ENCODE measurements around the gene PHYH.

Gene PHYH

DNA sequence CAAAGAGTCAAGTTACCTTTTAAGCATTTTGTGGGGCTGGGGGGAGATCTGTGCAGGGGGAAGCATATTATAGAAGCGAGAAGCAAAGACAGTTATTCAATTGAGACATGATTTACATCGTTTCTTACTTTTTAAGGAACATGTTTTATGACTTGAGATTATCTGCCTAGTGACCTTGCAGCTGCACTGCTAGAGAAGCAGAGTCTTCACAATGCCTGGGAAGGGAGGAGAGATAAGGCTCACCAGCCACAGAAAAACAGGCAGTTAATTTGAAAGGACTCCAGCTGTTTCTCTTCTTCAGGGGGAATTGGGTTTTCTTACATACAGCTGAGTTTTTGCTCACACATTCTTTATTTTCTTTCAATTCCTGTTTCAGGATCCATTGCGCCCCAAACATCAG, 31.0 kb downstream of the PHYH start:
- H3K4me1 ChIP-seq (ENCODE audit: insufficient read depth, insufficient read length): peaks cover 11% of the 10 kb centered on the region
- DNase-seq (ENCODE audit: low read depth, low spot score): no peak
- no peak overlapping the region for H3K4me3 ChIP-seq (ENCODE audit: insufficient read length, low read depth)
- no peak overlapping the region for H3K9ac ChIP-seq (ENCODE audit: insufficient read length, low read depth)
- no peaks in the 10 kb centered on the region for H3K9me3 ChIP-seq (ENCODE audit: insufficient read depth, low read length)
- H3K36me3 ChIP-seq (ENCODE audit: insufficient read depth, insufficient read length, low read length): no peaks in the 10 kb centered on the region
- TF ChIP-seq ZNF274 (IDR thresholded peaks at IDR 0.05; ENCODE audit: low read depth, low read length) (no peak), YY1 (IDR thresholded peaks at IDR 0.05; ENCODE audit: insufficient read depth, insufficient read length) (no peak), SUZ12 (IDR thresholded peaks at IDR 0.05; ENCODE audit: extremely low read depth, insufficient read depth, insufficient read length) (no peak)
- H3K27me3 ChIP-seq (ENCODE audit: insufficient read depth, insufficient read length): no peaks in the 10 kb centered on the region

DNA sequence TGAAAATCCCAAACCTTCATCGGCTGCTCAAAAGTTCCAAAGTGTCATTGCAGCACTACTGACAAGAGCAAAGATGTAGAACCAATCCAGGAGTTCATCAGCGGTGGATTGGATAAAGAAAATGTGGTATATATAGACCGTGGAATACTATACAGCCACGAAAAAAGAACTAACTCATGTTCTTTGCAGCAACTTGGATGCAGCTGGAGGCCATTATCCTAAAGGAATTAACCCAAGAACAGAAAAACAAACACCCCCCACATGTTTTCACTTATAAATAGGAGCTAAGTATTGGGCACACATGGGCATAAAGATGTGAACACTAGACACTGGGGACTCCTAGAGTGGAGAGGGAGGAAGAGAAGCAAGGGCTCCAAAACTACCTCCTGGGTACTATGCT, 31.6 kb downstream of the PHYH start:
- TF ChIP-seq SUZ12 (IDR thresholded peaks at IDR 0.05; ENCODE audit: extremely low read depth, insufficient read depth, insufficient read length): no peak
- no peak for TF ChIP-seq YY1 (IDR thresholded peaks at IDR 0.05; ENCODE audit: insufficient read depth, insufficient read length)
- TF ChIP-seq ZNF274 (IDR thresholded peaks at IDR 0.05; ENCODE audit: low read depth, low read length): no peak
- Histone ChIP-seq H3K9ac (ENCODE audit: insufficient read length, low read depth) (no peak overlapping the region), H3K4me3 (ENCODE audit: insufficient read length, low read depth) (no peak overlapping the region), H3K9me3 (ENCODE audit: insufficient read depth, low read length) (no peaks in the 10 kb centered on the region), H3K36me3 (ENCODE audit: insufficient read depth, insufficient read length, low read length) (no peaks in the 10 kb centered on the region), H3K4me1 (ENCODE audit: insufficient read depth, insufficient read length) (peaks cover 11% of the 10 kb centered on the region), H3K27me3 (ENCODE audit: insufficient read depth, insufficient read length) (no peaks in the 10 kb centered on the region)
- no peak for DNase-seq (ENCODE audit: low read depth, low spot score)

DNA sequence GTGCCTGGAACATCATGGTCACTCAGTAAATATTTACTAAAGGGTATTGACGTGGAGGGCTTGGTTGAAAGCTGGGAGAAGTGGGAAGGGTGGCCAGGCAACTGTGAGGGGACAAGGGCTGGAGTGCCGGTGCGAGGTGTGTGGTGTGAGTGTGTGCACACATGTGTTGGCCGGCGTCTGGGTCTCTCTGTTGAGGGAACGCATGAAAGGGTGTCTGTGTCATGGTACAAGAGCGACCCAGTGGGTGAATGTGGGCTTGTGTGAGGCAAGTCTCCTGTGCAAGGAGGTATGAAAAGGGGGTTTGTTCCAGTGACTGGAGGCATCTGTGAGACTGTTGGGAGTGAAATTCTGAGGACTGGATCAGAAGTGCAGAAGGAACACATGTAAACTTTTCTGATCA, 36.3 kb downstream of the PHYH start:
- H3K9ac ChIP-seq (ENCODE audit: insufficient read length, low read depth): no peak overlapping the region

DNA sequence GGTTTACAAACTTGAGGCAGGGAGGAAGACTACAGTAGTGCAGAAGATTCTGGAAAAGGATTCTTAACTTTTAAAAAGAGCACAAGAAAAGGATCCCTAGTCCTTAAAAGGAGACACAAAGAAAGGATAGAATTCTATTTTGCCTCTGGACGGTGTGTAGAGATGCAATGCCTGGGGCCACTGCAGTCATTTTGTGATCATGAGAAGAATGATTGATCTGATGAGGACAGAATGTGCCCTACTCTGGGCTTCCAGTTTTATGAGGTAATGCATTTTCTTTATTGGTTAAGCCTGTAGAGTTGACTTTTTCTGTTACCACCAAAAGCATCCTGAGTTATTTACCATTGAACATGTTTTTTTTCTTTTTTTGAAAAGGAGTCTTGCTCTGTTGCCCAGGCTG, 37.4 kb downstream of the PHYH start:
- no peak overlapping the region for H3K4me3 ChIP-seq (ENCODE audit: insufficient read length, low read depth)
- no peak for TF ChIP-seq SUZ12 (IDR thresholded peaks at IDR 0.05; ENCODE audit: extremely low read depth, insufficient read depth, insufficient read length)
- no peak for TF ChIP-seq YY1 (IDR thresholded peaks at IDR 0.05; ENCODE audit: insufficient read depth, insufficient read length)
- no peak for TF ChIP-seq ZNF274 (IDR thresholded peaks at IDR 0.05; ENCODE audit: low read depth, low read length)
- H3K9me3 ChIP-seq (ENCODE audit: insufficient read depth, low read length): peaks cover 3% of the 10 kb centered on the region; the same call in 1 of the 2 replicates
- no peaks in the 10 kb centered on the region for H3K4me1 ChIP-seq (ENCODE audit: insufficient read depth, insufficient read length)
- no peaks in the 10 kb centered on the region for H3K27me3 ChIP-seq (ENCODE audit: insufficient read depth, insufficient read length)
- H3K36me3 ChIP-seq (ENCODE audit: insufficient read depth, insufficient read length, low read length): no peaks in the 10 kb centered on the region
- DNase-seq (ENCODE audit: low read depth, low spot score): no peak
- H3K9ac ChIP-seq (ENCODE audit: insufficient read length, low read depth): no peak overlapping the region

More for the DNA sequence above, 36.3 kb downstream of the PHYH start:
- DNase-seq (ENCODE audit: low read depth, low spot score): no peak
- Histone ChIP-seq H3K9me3 (ENCODE audit: insufficient read depth, low read length) (peaks cover 3% of the 10 kb centered on the region; the same call in 1 of the 2 replicates), H3K36me3 (ENCODE audit: insufficient read depth, insufficient read length, low read length) (no peaks in the 10 kb centered on the region), H3K4me3 (ENCODE audit: insufficient read length, low read depth) (no peak overlapping the region), H3K4me1 (ENCODE audit: insufficient read depth, insufficient read length) (no peaks in the 10 kb centered on the region), H3K27me3 (ENCODE audit: insufficient read depth, insufficient read length) (no peaks in the 10 kb centered on the region)
- TF ChIP-seq SUZ12 (IDR thresholded peaks at IDR 0.05; ENCODE audit: extremely low read depth, insufficient read depth, insufficient read length) (no peak), YY1 (IDR thresholded peaks at IDR 0.05; ENCODE audit: insufficient read depth, insufficient read length) (no peak), ZNF274 (IDR thresholded peaks at IDR 0.05; ENCODE audit: low read depth, low read length) (no peak)

DNA sequence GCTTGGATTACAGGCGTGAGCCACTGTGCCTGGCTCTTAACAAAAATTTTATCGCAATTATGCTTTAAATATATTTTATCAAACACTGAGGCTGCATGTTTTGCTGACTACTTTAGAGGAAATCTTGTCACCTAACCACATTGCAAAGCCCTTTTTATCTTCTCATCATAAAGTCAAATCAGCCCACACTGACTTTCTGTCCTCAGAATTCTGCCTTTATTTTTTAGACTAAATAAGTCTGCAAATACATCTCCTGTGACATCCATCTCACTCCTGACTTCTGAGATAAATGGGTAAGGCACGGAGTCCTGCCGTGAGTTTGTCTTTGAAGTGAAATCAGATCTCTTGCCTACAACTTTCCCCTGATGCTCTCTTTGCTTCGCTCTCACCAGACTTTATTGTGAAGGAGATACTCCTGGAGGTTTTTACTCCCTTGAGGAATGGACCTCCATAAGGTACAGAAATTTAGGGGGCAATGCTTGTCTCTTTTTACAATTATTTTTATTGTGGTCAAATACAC, 42.2 kb downstream of the PHYH start:
- TF ChIP-seq ZNF274 (IDR thresholded peaks at IDR 0.05; ENCODE audit: low read depth, low read length) (no peak), YY1 (IDR thresholded peaks at IDR 0.05; ENCODE audit: insufficient read depth, insufficient read length) (no peak), SUZ12 (IDR thresholded peaks at IDR 0.05; ENCODE audit: extremely low read depth, insufficient read depth, insufficient read length) (no peak)
- Histone ChIP-seq H3K4me3 (ENCODE audit: insufficient read length, low read depth) (no peak overlapping the region), H3K9ac (ENCODE audit: insufficient read length, low read depth) (no peak overlapping the region), H3K9me3 (ENCODE audit: insufficient read depth, low read length) (peaks cover 3% of the 10 kb centered on the region; the same call in 1 of the 2 replicates), H3K36me3 (ENCODE audit: insufficient read depth, insufficient read length, low read length) (no peaks in the 10 kb centered on the region), H3K27me3 (ENCODE audit: insufficient read depth, insufficient read length) (no peaks in the 10 kb centered on the region), H3K4me1 (ENCODE audit: insufficient read depth, insufficient read length) (no peaks in the 10 kb centered on the region)
- DNase-seq (ENCODE audit: low read depth, low spot score): no peak

DNA sequence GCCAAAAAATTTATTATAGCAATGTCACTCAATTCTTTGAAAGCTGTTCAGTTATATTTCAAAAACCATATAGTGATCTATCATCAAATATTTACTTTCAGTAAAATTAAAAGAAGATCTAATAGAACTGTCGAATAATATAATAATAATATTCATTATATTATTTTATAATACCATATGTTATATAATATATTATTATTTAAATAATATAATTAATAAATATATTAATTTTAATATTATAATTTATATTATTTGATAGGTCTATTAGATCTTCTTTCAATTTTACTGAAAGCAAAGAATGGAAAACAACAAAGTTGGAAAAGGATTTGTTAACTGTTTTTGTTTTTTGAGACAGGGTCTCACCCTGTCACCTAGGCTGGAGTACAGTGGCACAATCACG, 43.2 kb downstream of the PHYH start:
- H3K36me3 ChIP-seq (ENCODE audit: insufficient read depth, insufficient read length, low read length): no peaks in the 10 kb centered on the region
- no peak overlapping the region for H3K4me3 ChIP-seq (ENCODE audit: insufficient read length, low read depth)
- peaks cover 3% of the 10 kb centered on the region; the same call in 1 of the 2 replicates for H3K9me3 ChIP-seq (ENCODE audit: insufficient read depth, low read length)
- no peak for TF ChIP-seq SUZ12 (IDR thresholded peaks at IDR 0.05; ENCODE audit: extremely low read depth, insufficient read depth, insufficient read length)
- TF ChIP-seq YY1 (IDR thresholded peaks at IDR 0.05; ENCODE audit: insufficient read depth, insufficient read length): no peak
- no peak for TF ChIP-seq ZNF274 (IDR thresholded peaks at IDR 0.05; ENCODE audit: low read depth, low read length)
- no peaks in the 10 kb centered on the region for H3K4me1 ChIP-seq (ENCODE audit: insufficient read depth, insufficient read length)
- no peak for DNase-seq (ENCODE audit: low read depth, low spot score)
- H3K27me3 ChIP-seq (ENCODE audit: insufficient read depth, insufficient read length): no peaks in the 10 kb centered on the region
- no peak overlapping the region for H3K9ac ChIP-seq (ENCODE audit: insufficient read length, low read depth)

DNA sequence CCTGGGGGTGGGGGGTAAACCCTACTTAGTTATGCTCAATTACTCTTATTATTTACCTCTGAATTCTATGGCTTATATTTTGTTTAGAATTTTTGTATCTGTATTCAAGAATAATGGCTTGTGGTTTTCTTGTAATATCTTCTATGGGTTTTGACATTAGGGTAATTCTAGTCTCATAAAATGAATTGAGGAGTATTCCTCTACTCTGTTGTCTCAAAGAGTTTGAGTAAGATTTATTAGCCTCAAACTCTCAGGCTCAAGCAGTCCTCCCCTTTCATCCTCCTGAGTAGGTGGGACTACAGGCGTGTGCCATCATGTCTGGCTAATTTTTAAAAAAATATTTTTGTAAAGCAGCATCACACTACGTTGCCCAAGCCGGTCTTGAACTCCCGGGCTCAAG, 46.1 kb downstream of the PHYH start:
- no peak for TF ChIP-seq YY1 (IDR thresholded peaks at IDR 0.05; ENCODE audit: insufficient read depth, insufficient read length)
- no peak for TF ChIP-seq ZNF274 (IDR thresholded peaks at IDR 0.05; ENCODE audit: low read depth, low read length)
- TF ChIP-seq SUZ12 (IDR thresholded peaks at IDR 0.05; ENCODE audit: extremely low read depth, insufficient read depth, insufficient read length): no peak
- H3K4me1 ChIP-seq (ENCODE audit: insufficient read depth, insufficient read length): no peaks in the 10 kb centered on the region
- no peak for DNase-seq (ENCODE audit: low read depth, low spot score)
- no peaks in the 10 kb centered on the region for H3K36me3 ChIP-seq (ENCODE audit: insufficient read depth, insufficient read length, low read length)
- no peak overlapping the region for H3K9ac ChIP-seq (ENCODE audit: insufficient read length, low read depth)
- H3K9me3 ChIP-seq (ENCODE audit: insufficient read depth, low read length): no peaks in the 10 kb centered on the region
- H3K4me3 ChIP-seq (ENCODE audit: insufficient read length, low read depth): no peak overlapping the region
- no peaks in the 10 kb centered on the region for H3K27me3 ChIP-seq (ENCODE audit: insufficient read depth, insufficient read length)
